Common myeloid progenitor, CD34-positive (primary cell): ENCODE measurements around the gene HNRNPC. TPM values are rescaled to one million over a fixed set of nuclear protein-coding genes. Genes with fewer than 3 reads are reported as not detected.

Source experiments
- CTCF ChIA-PET: fragments of 350-600 bp; sonication (Branson Sonifier 250); formaldehyde crosslinking; loops from one replicate; lab custom pipeline; 2021; ENCODE audit warnings: antibody characterized with exemption; lab: Charles Lee
- POLR2A ChIA-PET: fragments of 350-600 bp; sonication (Branson Sonifier 250); formaldehyde crosslinking; loops from one replicate; lab custom pipeline; 2021; ENCODE audit warnings: antibody characterized with exemption; lab: Charles Lee
- DNase-seq, 3 donors: peaks; one replicate each; pipeline versions ENCODE4 v3.0.0 to v3.0.0-alpha.2; 2013
- H3K27ac ChIP-seq, 2 experiments: 1 replicate in 1 of 2; 2 replicates in 1 of 2; pipeline ENCODE4 v1.7.0; 2013; ENCODE audit warnings: inconsistent platforms in 2 of 2, low read length in 2 of 2, mild to moderate bottlenecking in 2 of 2, low read depth in 1 of 2, moderate library complexity in 1 of 2; ENCODE audit not compliant: severe bottlenecking in 2 of 2, insufficient read depth in 1 of 2, poor library complexity in 1 of 2
- H3K27me3 ChIP-seq, 5 experiments: replicated peaks in 2 of 5; 1 replicate in 3 of 5; 2 replicates in 2 of 5; pipeline versions ENCODE4 v1.6.1 to v1.7.0; 2013; ENCODE audit warnings: low read length in 4 of 5, mild to moderate bottlenecking in 2 of 5, moderate library complexity in 2 of 5, inconsistent platforms in 1 of 5; ENCODE audit not compliant: insufficient read depth in 5 of 5, control insufficient read depth in 4 of 5
- H3K36me3 ChIP-seq, 4 experiments: 1 replicate in 2 of 4; 2 replicates in 2 of 4; pipeline versions ENCODE4 v1.6.1 to v1.7.0; 2013; ENCODE audit warnings: low read length in 3 of 4, control low read depth in 1 of 4, mild to moderate bottlenecking in 1 of 4; ENCODE audit not compliant: control insufficient read depth in 4 of 4, insufficient read depth in 4 of 4
- H3K4me1 ChIP-seq, 4 experiments: 1 replicate in 3 of 4; 2 replicates in 1 of 4; pipeline versions ENCODE4 v1.6.1 to v1.7.1; 2013; ENCODE audit warnings: low read length in 3 of 4, mild to moderate bottlenecking in 3 of 4, control low read depth in 1 of 4, inconsistent platforms in 1 of 4, moderate library complexity in 1 of 4; ENCODE audit not compliant: control insufficient read depth in 4 of 4, insufficient read depth in 4 of 4; ENCODE audit errors: control extremely low read depth in 1 of 4
- H3K4me3 ChIP-seq, 7 experiments: 1 replicate in 4 of 7; 2 replicates in 3 of 7; pipeline versions ENCODE4 v1.5.1 to v1.7.0; 2013; ENCODE audit warnings: mild to moderate bottlenecking in 7 of 7, low read length in 6 of 7, moderate library complexity in 6 of 7, inconsistent platforms in 2 of 7, low read depth in 2 of 7, control low read depth in 1 of 7; ENCODE audit not compliant: insufficient read depth in 4 of 7, control insufficient read depth in 1 of 7; ENCODE audit errors: extremely low read depth in 1 of 7
- H3K9me3 ChIP-seq, 5 experiments: 1 replicate in 4 of 5; 2 replicates in 1 of 5; pipeline versions ENCODE4 v1.6.1 to v1.7.1; 2013; ENCODE audit warnings: low read length in 4 of 5, mild to moderate bottlenecking in 2 of 5, inconsistent platforms in 1 of 5, low read depth in 1 of 5, moderate library complexity in 1 of 5; ENCODE audit not compliant: control insufficient read depth in 4 of 5, insufficient read depth in 2 of 5; ENCODE audit errors: control extremely low read depth in 1 of 5
- WGBS: methylation state at CpG from one replicate; pipeline ENCODE4 v1.1.5; 2013; ENCODE audit not compliant: insufficient coverage; 5-methylcytosine and 5-hydroxymethylcytosine counted together
- polyA plus RNA-seq: library from polyadenylated mRNA; unstranded; fragments of 120-200 nt; gene quantifications from one replicate; pipeline ENCODE4 v1.2.1, GENCODE V29; 2013

Gene HNRNPC
- polyA plus RNA-seq, result 684 TPM

DNA sequence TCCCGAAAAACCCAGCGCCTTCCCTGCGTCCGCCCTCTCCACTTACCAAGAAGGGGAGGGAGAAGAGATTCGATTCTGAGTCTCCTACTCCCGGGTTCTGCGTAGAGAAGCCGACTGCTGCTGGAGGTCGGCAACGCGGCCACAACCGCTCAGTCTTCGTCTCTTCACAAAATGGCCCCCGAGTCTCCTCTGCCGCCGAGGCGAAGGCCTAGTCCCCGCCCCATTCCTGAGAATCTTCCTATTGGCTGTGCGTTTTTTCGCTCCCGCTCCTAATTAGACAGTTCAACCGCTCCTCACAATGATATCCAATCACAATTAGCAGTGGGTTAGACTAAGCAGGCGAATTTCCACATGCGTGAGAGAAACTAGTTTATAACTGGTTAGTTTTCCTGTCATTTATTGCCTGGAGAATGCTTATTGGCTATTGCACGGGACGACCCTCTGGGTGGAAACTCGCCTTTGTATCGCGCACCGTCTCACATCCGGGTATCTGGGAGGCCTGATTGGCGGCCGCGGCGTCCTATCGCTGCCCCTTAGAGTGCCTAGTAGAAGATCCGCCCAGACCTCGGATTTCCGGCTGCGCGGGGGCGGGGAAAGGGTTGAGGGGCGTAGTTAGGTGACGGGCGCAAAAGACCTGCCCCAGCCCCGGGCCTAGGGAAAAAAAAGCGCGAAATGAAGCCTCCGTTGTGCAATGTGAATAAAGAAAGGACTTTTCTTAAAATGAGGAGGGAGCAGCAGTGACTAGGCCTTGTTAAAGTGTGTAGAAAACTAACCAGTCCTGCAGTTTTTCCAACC lies at the start of gene HNRNPC:
HNRNPC (minus strand) TSS at position 191 of the 795 bp plus-strand sequence. CDS start 35,249 bp downstream, outside the sequence.
- CTCF ChIA-PET, result interaction anchor here (2.3 kb wide), 1 partner anchor 13 kb away, joined by 15 read pairs; no protein-coding TSS in a partner anchor
- H3K4me3 ChIP-seq, result peak within 1 kb of the TSS; percentile 84 to 100 (median 99)
- WGBS, result under 1% methylated on average over 33 of the region's 49 CpGs

DNA sequence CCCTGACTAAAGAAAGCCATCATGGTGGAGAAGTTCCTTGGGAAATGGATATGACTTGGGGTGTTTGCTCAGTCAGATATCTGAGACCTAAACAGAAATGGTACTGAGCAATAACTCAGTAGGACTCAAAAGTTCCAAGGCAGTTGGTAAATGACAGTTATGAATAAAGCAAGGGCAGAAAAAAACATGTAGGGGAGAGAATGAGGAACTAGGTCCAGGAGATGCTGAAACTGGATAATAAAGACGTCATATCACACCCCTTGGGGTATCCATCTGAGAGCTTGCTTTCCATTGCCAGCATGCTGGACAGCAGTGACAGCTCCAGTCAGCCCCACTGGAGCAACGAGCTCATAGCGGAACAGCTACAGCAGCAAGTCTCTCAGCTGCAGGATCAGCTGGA lies 48.2 kb upstream of the HNRNPC start:
- Histone ChIP-seq H3K4me3 (no peak overlapping the region), H3K27ac (no peak overlapping the region), H3K27me3 (no peaks in the 10 kb centered on the region), H3K9me3 (no peaks in the 10 kb centered on the region), H3K36me3 (no peaks in the 10 kb centered on the region), H3K4me1 (peaks cover 2 to 21% (median 11%) of the 10 kb centered on the region in 4 experiments)
- peak; percentile 35 to 81 (median 80) for DNase-seq
- ChIA-PET POLR2A (interaction anchor here (1.5 kb wide), 1 partner anchor 72 kb away, joined by 3 read pairs; no protein-coding TSS in a partner anchor), CTCF (interaction anchor here (1.1 to 1.3 kb wide), 3 partner anchors 10 to 19 kb away, joined by 3 read pairs; no protein-coding TSS in a partner anchor)
- 71% methylated on average over 2 of the region's 3 CpGs for WGBS

More for the DNA sequence above, at the start of gene HNRNPC:
- Histone ChIP-seq H3K9me3 (no peaks in the 10 kb centered on the region), H3K36me3 (peaks cover 3 to 36% (median 20%) of the 10 kb centered on the region in 4 experiments), H3K27me3 (no peaks in the 10 kb centered on the region), H3K4me1 (peaks cover 13 to 48% (median 35%) of the 10 kb centered on the region in 4 experiments), H3K27ac (peak within 1 kb of the TSS; percentile 98 to 99)
- peak; percentile 100 for DNase-seq
- POLR2A ChIA-PET, result interaction anchor here (0.6 kb wide), 1 partner anchor 26 kb away, joined by 3 read pairs; no protein-coding TSS in a partner anchor

GRCh38 chr14:21313512-21313911 lies 44.3 kb upstream of the HNRNPC start:
- POLR2A ChIA-PET, result no interaction called here
- H3K27ac ChIP-seq, result no peak overlapping the region
- DNase-seq, result no peak
- H3K4me3 ChIP-seq, result no peak overlapping the region
- no peaks in the 10 kb centered on the region for H3K9me3 ChIP-seq
- peaks cover 2 to 17% (median 12%) of the 10 kb centered on the region in 4 experiments for H3K4me1 ChIP-seq
- CTCF ChIA-PET, result no interaction called here
- 100% methylated on average over 8 of the region's 12 CpGs for WGBS
- no peaks in the 10 kb centered on the region for H3K27me3 ChIP-seq
- H3K36me3 ChIP-seq, result no peaks in the 10 kb centered on the region

- Histone ChIP-seq H3K9me3 (no peaks in the 10 kb centered on the region), H3K4me1 (peaks cover 5 to 12% (median 10%) of the 10 kb centered on the region in 4 experiments), H3K27me3 (no peaks in the 10 kb centered on the region), H3K27ac (no peak overlapping the region), H3K4me3 (no peak overlapping the region), H3K36me3 (no peaks in the 10 kb centered on the region)
- ChIA-PET POLR2A (no interaction called here), CTCF (interaction anchor here (0.7 to 1.4 kb wide), 5 partner anchors 8 to 1863 kb away, joined by 3 to 6 read pairs (median 3); no protein-coding TSS in a partner anchor)
- 92% methylated on average over 2 of the region's 2 CpGs for WGBS
- no peak for DNase-seq
Observed at GRCh38 chr14:21311614-21312013, 42.4 kb upstream of the HNRNPC start.

DNA sequence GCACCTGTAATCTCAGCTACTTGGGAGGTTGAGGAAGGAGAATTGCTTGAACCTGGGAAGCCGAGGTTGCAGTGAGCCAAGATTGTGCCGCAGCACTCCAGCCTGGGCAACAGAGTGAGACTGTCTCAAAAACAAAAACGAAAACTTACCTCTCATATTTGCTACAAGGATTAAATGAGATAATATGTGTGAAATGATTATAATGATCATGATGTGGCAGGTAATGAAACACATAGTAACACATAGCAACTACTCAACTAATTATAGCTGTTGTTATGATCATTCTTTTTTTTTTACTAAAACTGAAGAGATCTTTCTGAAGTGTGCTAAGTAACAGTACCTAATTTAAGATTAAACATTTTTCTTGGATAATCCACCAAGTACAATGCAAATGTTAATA lies 40.7 kb upstream of the HNRNPC start:
- Histone ChIP-seq H3K4me3 (no peak overlapping the region), H3K27ac (no peak overlapping the region), H3K36me3 (no peaks in the 10 kb centered on the region), H3K27me3 (no peaks in the 10 kb centered on the region), H3K9me3 (no peaks in the 10 kb centered on the region), H3K4me1 (peaks cover 5 to 12% (median 10%) of the 10 kb centered on the region in 4 experiments)
- WGBS, result no CpG with 5 or more reads among the region's 3 CpGs
- POLR2A ChIA-PET, result no interaction called here
- no peak for DNase-seq
- CTCF ChIA-PET, result interaction anchor here (1.5 kb wide), 1 partner anchor 17 kb away, joined by 5 read pairs; no protein-coding TSS in a partner anchor

DNA sequence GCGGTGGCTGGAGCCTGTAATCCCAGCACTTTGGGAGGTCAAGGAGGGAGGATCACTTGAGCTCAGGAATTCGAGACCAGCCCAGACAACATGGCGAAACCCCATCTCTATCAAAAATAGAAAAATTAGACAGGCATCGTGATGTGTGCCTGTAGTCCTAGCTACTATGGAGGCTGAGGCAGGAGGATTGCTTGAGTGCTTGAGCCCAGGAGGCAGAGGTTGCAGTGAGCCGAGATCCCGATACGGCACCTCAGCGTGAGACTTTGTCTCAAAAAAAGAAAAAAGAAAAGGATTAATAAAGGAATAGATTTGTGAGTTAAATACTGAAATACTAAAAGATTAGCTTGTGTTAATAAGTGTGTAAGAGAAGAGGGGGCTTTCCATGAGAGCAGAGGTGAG lies 40.0 kb upstream of the HNRNPC start:
- ChIA-PET CTCF (interaction anchor here (1.5 kb wide), 1 partner anchor 18 kb away, joined by 5 read pairs; no protein-coding TSS in a partner anchor), POLR2A (interaction anchor here (0.8 kb wide), 1 partner anchor 74 kb away, joined by 3 read pairs; no protein-coding TSS in a partner anchor)
- H3K9me3 ChIP-seq, result no peaks in the 10 kb centered on the region

More for the DNA sequence above, 40.0 kb upstream of the HNRNPC start:
- DNase-seq, result no peak
- Histone ChIP-seq H3K4me1 (peaks cover 5 to 12% (median 10%) of the 10 kb centered on the region in 4 experiments), H3K4me3 (peak overlapping the region in 6 of 7 experiments; percentile 40 to 76 (median 64)), H3K36me3 (no peaks in the 10 kb centered on the region), H3K27me3 (no peaks in the 10 kb centered on the region), H3K27ac (peak overlapping the region; percentile 33 to 66)
- 100% methylated on average over 4 of the region's 8 CpGs for WGBS
